Left ventricle myocardium inferior (tissue), 1 donor: ENCODE results near the gene UBAC1. TPM values are rescaled to one million over a fixed set of nuclear protein-coding genes. Genes with fewer than 3 reads are reported as not detected.
"Not testable (repeated sequence)": the region's sequence is repeated elsewhere in the genome, so short reads cannot be mapped to it uniquely, and the experiment has no call there.

Experiments
- DNase-seq: peaks from one replicate; pipeline ENCODE4 v3.0.0-alpha.2; 2020
- H3K27ac ChIP-seq: fragments of 200-600 bp; replicated peaks from 2 replicates; pipeline ENCODE4 v1.8.0; 2021
- H3K27me3 ChIP-seq: fragments of 200-600 bp; 2 replicates; pipeline ENCODE4 v1.8.0; 2021; ENCODE audit warnings: low read depth
- H3K36me3 ChIP-seq: fragments of 200-600 bp; 2 replicates; pipeline ENCODE4 v1.8.0; 2021
- H3K4me1 ChIP-seq: fragments of 200-600 bp; 2 replicates; pipeline ENCODE4 v1.8.0; 2021
- H3K4me3 ChIP-seq: fragments of 200-600 bp; 2 replicates; pipeline ENCODE4 v1.8.0; 2021; ENCODE audit warnings: mild to moderate bottlenecking, moderate library complexity
- H3K9me3 ChIP-seq: fragments of 200-600 bp; replicated peaks from 2 replicates; pipeline ENCODE4 v1.8.0; 2021
- CTCF ChIP-seq: fragments of 200-600 bp; IDR thresholded peaks from 2 replicates; pipeline ENCODE4 v1.8.0; 2021; ENCODE audit warnings: antibody characterized with exemption, mild to moderate bottlenecking, borderline replicate concordance
- intact Hi-C: fragments of 100-400 bp; cut with micrococcal nuclease; formaldehyde crosslinking; loops from one replicate; pipeline ENCODE4 v1.11.0; 2022
- total RNA-seq: library from RNA; stranded (reverse); fragmentation: NEBNext Ultra II Directional; extraction: Animal tissue kit (Norgen Biotek cat#: 25700); gene quantifications from one replicate; pipeline ENCODE4 v1.2.1, GENCODE V29; 2021
- donor health status: DM: no; HTN: yes; CAD: no; lungs with severe emphysema.

UBAC1 gene
- total RNA-seq, 1 donor from 2014 or later: 108 TPM

- TF ChIP-seq CTCF: no peak
- no peak overlapping the region for H3K4me3 ChIP-seq
- no peaks in the 10 kb centered on the region for H3K27me3 ChIP-seq
- no peaks in the 10 kb centered on the region for H3K4me1 ChIP-seq
- no peak overlapping the region for H3K27ac ChIP-seq
- intact Hi-C loops: no loop called here
- peaks cover 51% of the 10 kb centered on the region for H3K9me3 ChIP-seq
- no peak for DNase-seq
- H3K36me3 ChIP-seq: peaks cover 32% of the 10 kb centered on the region
These were observed 41.8 kb downstream of the UBAC1 start for GRCh38 chr9:135919318-135919890.

- DNase-seq, H3K4me3 ChIP-seq, H3K27me3 ChIP-seq, H3K4me1 ChIP-seq, intact Hi-C loops, H3K27ac ChIP-seq: not testable (repeated sequence)
- Histone ChIP-seq H3K9me3 (peaks cover 78% of the 10 kb centered on the region), H3K36me3 (peaks cover 51% of the 10 kb centered on the region)
These were observed 44.9 kb downstream of the UBAC1 start for GRCh38 chr9:135916227-135916626.

GRCh38 chr9:135914921-135915320, 46.3 kb downstream of the UBAC1 start:
- Histone ChIP-seq H3K9me3 (peaks cover 78% of the 10 kb centered on the region), H3K27ac (no peak overlapping the region), H3K4me1 (peaks cover 4% of the 10 kb centered on the region), H3K27me3 (no peaks in the 10 kb centered on the region), H3K4me3 (no peak overlapping the region), H3K36me3 (peaks cover 62% of the 10 kb centered on the region)
- DNase-seq: no peak
- TF ChIP-seq CTCF: no peak
- intact Hi-C loops: no loop called here

GRCh38 chr9:135911233-135911632, 49.9 kb downstream of the UBAC1 start:
- peaks cover 30% of the 10 kb centered on the region for H3K4me1 ChIP-seq
- DNase-seq, H3K27ac ChIP-seq, H3K4me3 ChIP-seq, intact Hi-C loops, H3K27me3 ChIP-seq: not testable (repeated sequence)
- peaks cover 64% of the 10 kb centered on the region for H3K36me3 ChIP-seq
- peaks cover 45% of the 10 kb centered on the region for H3K9me3 ChIP-seq

- intact Hi-C loops: no loop called here
- no peak overlapping the region for H3K27ac ChIP-seq
- TF ChIP-seq CTCF: no peak
- H3K4me1 ChIP-seq: peaks cover 35% of the 10 kb centered on the region
- DNase-seq: no peak
- peaks cover 40% of the 10 kb centered on the region for H3K9me3 ChIP-seq
- H3K4me3 ChIP-seq: no peak overlapping the region
- peaks cover 59% of the 10 kb centered on the region for H3K36me3 ChIP-seq
- no peaks in the 10 kb centered on the region for H3K27me3 ChIP-seq
These were observed 50.4 kb downstream of the UBAC1 start for GRCh38 chr9:135910757-135911156.

- DNase-seq: no peak
- Histone ChIP-seq H3K4me3 (no peak overlapping the region), H3K9me3 (peaks cover 35% of the 10 kb centered on the region), H3K27me3 (no peaks in the 10 kb centered on the region), H3K36me3 (peaks cover 54% of the 10 kb centered on the region), H3K27ac (no peak overlapping the region), H3K4me1 (peaks cover 40% of the 10 kb centered on the region)
- no peak for TF ChIP-seq CTCF
- intact Hi-C loops: no loop called here
These were observed 51.0 kb downstream of the UBAC1 start for GRCh38 chr9:135910216-135910615.
